Kidney epithelial cell (primary cell): ENCODE results near the gene AGPS. TPM values are rescaled to one million over a fixed set of nuclear protein-coding genes. Genes with fewer than 3 reads are reported as not detected.
"Not testable (repeated sequence)": the region's sequence is repeated elsewhere in the genome, so short reads cannot be mapped to it uniquely, and the experiment has no call there.

Source experiments
- DNase-seq: peaks from one replicate; pipeline ENCODE4 v3.0.0-alpha.2; 2010; ENCODE audit warnings: low read depth
- H3K27me3 ChIP-seq: 2 replicates; pipeline ENCODE4 v1.6.0; 2011; ENCODE audit warnings: low read length; ENCODE audit not compliant: control insufficient read depth, insufficient read depth
- H3K36me3 ChIP-seq: 2 replicates; pipeline ENCODE4 v1.5.1; 2011; ENCODE audit warnings: low read length; ENCODE audit not compliant: control insufficient read depth, insufficient read depth
- H3K4me3 ChIP-seq: 2 replicates; pipeline ENCODE4 v1.5.1; 2011; ENCODE audit warnings: low read depth, mild to moderate bottlenecking, control low read depth, low read length
- total RNA-seq: library from RNA; depleted of rRNA; stranded (reverse); fragments of >200 nt; gene quantifications from 2 replicates; pipeline ENCODE4 v1.2.3, GENCODE V29; 2015
- TF ChIP-seq, protein P1 (sequence below): IDR thresholded peaks from 2 replicates; pipeline ENCODE4 v1.5.1; 2011; ENCODE audit warnings: mild to moderate bottlenecking, moderate library complexity, low read length, control low read depth, inconsistent platforms; ENCODE audit not compliant: insufficient read depth, poor library complexity, severe bottlenecking

Gene AGPS
- total RNA-seq, 1 donor from 2014 or later = 26.1 TPM

- no peak overlapping the region for H3K4me3 ChIP-seq
- no peaks in the 10 kb centered on the region for H3K27me3 ChIP-seq
- peaks cover 2% of the 10 kb centered on the region for H3K36me3 ChIP-seq
- TF ChIP-seq, protein P1, sequence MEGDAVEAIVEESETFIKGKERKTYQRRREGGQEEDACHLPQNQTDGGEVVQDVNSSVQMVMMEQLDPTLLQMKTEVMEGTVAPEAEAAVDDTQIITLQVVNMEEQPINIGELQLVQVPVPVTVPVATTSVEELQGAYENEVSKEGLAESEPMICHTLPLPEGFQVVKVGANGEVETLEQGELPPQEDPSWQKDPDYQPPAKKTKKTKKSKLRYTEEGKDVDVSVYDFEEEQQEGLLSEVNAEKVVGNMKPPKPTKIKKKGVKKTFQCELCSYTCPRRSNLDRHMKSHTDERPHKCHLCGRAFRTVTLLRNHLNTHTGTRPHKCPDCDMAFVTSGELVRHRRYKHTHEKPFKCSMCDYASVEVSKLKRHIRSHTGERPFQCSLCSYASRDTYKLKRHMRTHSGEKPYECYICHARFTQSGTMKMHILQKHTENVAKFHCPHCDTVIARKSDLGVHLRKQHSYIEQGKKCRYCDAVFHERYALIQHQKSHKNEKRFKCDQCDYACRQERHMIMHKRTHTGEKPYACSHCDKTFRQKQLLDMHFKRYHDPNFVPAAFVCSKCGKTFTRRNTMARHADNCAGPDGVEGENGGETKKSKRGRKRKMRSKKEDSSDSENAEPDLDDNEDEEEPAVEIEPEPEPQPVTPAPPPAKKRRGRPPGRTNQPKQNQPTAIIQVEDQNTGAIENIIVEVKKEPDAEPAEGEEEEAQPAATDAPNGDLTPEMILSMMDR = no peak
- DNase-seq = no peak
Measured at GRCh38 chr2:177478907-177479306, 86.3 kb downstream of the AGPS start.

GRCh38 chr2:177482195-177482594 lies 89.6 kb downstream of the AGPS start:
- TF ChIP-seq, protein P1 = no peak
- Histone ChIP-seq H3K36me3 (peaks cover 2% of the 10 kb centered on the region), H3K4me3 (no peak overlapping the region), H3K27me3 (no peaks in the 10 kb centered on the region)
- no peak for DNase-seq

- Histone ChIP-seq H3K27me3 (no peaks in the 10 kb centered on the region), H3K4me3 (no peak overlapping the region), H3K36me3 (peaks cover 2% of the 10 kb centered on the region)
- TF ChIP-seq, protein P1 = no peak
- no peak for DNase-seq
Measured at GRCh38 chr2:177483531-177483930, 91.0 kb downstream of the AGPS start.

- H3K36me3 ChIP-seq = no peaks in the 10 kb centered on the region
- TF ChIP-seq, protein P1 = no peak
- DNase-seq = no peak
- no peak overlapping the region for H3K4me3 ChIP-seq
- no peaks in the 10 kb centered on the region for H3K27me3 ChIP-seq
Measured at GRCh38 chr2:177484180-177484795, 91.7 kb downstream of the AGPS start.

DNA sequence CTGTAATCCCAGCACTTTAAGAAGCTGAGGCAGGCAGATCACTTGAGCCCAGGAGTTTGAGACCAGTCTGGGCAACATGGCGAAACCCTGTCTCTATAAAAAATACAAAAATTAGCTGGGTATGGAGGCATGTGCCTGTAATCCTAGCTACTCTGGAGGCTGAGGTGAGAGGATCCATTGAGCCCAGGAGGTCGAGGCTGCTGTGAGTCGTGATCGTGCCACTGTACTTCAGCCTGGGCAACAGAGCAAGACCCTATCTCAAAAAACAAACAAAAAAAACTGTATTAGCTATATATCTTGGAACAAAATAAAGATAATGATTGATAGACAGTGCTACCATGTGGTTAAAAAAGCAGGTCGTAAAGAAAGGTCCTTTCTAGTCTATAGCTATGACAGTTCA lies 93.1 kb downstream of the AGPS start:
- DNase-seq, H3K36me3 ChIP-seq, H3K4me3 ChIP-seq, H3K27me3 ChIP-seq: not testable (repeated sequence)

DNA sequence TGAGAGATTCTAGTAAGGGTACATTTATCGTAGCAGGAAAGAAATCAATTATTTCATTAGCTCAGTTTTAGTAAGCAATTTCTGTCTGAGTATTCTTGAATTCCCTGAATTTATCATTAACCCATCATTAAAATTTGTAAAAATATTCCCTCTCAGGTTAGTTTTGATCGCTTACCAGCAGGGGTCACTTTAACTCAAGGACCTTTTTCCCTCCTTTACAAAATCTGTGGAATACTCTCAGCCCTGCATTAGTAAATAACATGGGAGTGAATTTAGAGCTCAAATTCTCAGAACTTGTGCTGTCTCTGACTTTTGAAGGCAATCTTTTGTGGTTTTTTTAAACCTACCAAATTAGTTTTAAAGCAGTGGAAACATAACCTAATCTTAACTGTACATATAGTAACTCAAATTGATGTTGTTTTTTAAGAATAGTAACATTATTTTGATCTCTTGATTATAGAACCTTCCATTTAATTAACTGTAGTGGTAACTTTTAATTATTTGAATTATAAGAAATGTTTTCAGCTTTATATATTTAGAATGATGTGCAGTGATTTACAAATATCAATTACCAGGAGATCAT lies 97.2 kb downstream of the AGPS start:
- Histone ChIP-seq H3K4me3 (no peak overlapping the region), H3K36me3 (no peaks in the 10 kb centered on the region), H3K27me3 (no peaks in the 10 kb centered on the region)
- TF ChIP-seq, protein P1 = peak; percentile 62
- no peak for DNase-seq
